ENCODE measurements around the gene APBB1IP. TPM values are rescaled to one million over a fixed set of nuclear protein-coding genes. Genes with fewer than 3 reads are reported as not detected.
"Not testable (repeated sequence)": the region's sequence is repeated elsewhere in the genome, so short reads cannot be mapped to it uniquely, and the experiment has no call there.

The APBB1IP gene
- total RNA-seq, 2 donors from 2014 or later: 2.3 to 4.0 TPM

DNA sequence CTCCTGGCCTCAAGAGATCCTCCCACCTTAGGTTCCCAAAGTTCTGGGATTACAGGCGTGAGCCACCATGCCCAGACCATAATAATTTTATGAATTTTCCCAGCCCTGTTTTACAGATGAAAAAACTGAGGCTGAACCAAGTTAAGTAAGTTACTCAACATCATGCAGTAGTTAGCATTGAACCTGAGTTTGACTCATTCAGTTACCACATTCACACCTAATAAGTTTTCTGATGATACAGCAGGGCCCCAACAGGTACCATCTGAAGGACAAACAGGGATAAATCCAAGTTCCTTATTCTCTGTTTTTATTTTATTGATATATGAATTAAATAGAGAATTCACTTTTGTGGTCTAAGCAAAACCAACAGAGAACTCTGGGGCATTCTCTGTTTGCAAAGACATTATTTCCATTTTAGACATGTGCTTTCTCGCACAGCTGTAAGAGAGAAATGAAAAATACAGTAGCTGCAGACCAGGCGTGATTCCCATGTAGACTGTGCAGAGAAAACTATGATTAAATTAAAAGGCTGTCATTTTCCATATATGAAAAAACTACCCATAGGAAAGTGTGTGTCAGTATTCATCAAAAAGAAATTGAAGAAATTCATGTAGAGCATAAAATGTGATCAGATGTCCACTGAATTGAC is 26.6 kb downstream of the APBB1IP start:
- WGBS, 2 donors: 60 to 61% methylated on average over 3 of the region's 3 CpGs
- H3K36me3 ChIP-seq (replicated peaks in 1 of 2; ENCODE audit: insufficient read depth in 1 of 2, low read depth in 2 of 2): no peaks in the 10 kb centered on the region
- ATAC-seq (no peak), DNase-seq (no peak)
- peaks cover 7% of the 10 kb centered on the region for H3K4me1 ChIP-seq
- no peaks in the 10 kb centered on the region for H3K9me3 ChIP-seq
- no peak for TF ChIP-seq POLR2A (IDR thresholded peaks at IDR 0.05)
- TF ChIP-seq, protein P1, sequence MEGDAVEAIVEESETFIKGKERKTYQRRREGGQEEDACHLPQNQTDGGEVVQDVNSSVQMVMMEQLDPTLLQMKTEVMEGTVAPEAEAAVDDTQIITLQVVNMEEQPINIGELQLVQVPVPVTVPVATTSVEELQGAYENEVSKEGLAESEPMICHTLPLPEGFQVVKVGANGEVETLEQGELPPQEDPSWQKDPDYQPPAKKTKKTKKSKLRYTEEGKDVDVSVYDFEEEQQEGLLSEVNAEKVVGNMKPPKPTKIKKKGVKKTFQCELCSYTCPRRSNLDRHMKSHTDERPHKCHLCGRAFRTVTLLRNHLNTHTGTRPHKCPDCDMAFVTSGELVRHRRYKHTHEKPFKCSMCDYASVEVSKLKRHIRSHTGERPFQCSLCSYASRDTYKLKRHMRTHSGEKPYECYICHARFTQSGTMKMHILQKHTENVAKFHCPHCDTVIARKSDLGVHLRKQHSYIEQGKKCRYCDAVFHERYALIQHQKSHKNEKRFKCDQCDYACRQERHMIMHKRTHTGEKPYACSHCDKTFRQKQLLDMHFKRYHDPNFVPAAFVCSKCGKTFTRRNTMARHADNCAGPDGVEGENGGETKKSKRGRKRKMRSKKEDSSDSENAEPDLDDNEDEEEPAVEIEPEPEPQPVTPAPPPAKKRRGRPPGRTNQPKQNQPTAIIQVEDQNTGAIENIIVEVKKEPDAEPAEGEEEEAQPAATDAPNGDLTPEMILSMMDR (IDR thresholded peaks at IDR 0.05): no peak
- no peaks in the 10 kb centered on the region for H3K27me3 ChIP-seq
- H3K27ac ChIP-seq: no peak overlapping the region
- intact Hi-C loops (cut with DNase I): no loop called here
- H3K4me3 ChIP-seq: no peak overlapping the region

DNA sequence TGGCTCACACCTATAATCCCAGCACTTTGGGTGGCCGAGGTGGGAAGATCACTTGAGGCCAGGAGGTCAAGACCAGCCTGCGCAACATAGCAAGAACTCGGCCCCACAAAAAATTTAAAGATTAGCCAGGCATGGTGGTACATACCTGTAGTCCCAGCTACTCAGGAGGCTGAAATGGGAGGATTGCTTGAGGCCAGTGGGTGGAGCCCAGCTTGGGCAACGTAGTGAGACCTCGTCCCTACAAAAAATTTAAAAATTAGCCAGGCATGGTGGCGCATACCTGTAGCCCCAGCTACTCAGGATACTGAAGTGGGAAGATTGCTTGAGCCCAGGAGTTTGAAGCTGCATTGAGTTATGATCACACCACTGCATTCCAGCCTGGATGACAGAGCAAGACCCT is 28.4 kb downstream of the APBB1IP start:
- 72 to 84% methylated on average over 6 of the region's 6 CpGs for WGBS, 2 donors
- ATAC-seq; H3K27ac ChIP-seq; H3K4me1 ChIP-seq; H3K27me3 ChIP-seq; H3K36me3 ChIP-seq (replicated peaks in 1 of 2; ENCODE audit: insufficient read depth in 1 of 2, low read depth in 2 of 2); H3K9me3 ChIP-seq; H3K4me3 ChIP-seq; intact Hi-C loops (cut with DNase I); DNase-seq: not testable (repeated sequence)

DNA sequence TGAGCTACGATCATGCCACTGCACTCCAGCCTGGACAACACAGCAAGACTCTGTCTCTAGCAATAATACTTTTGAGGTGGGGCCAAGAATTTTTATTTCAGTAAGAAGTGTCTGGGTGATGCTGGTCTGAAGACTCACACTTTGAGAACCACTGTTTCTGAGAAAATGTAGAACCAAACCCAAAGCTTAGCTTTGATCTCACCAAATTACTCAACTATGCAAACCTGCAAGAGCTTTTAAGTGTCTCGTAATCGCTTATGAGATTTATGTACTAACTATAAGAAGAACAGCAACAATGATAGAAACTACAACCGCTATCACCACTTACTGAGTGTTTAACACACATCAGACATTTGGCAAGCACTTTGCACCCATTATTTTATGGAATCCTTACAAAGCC is 29.5 kb downstream of the APBB1IP start:
- H3K4me1 ChIP-seq: peaks cover 7% of the 10 kb centered on the region
- H3K36me3 ChIP-seq (replicated peaks in 1 of 2; ENCODE audit: insufficient read depth in 1 of 2, low read depth in 2 of 2): no peaks in the 10 kb centered on the region
- TF ChIP-seq, protein P1 (IDR thresholded peaks at IDR 0.05): no peak
- TF ChIP-seq POLR2A (IDR thresholded peaks at IDR 0.05): no peak
- DNase-seq (no peak), ATAC-seq (no peak)
- no peaks in the 10 kb centered on the region for H3K27me3 ChIP-seq
- intact Hi-C loops (cut with DNase I): no loop called here
- no peak overlapping the region for H3K4me3 ChIP-seq
- H3K27ac ChIP-seq: peak overlapping the region in 2 of 4 donors; percentile 60 to 69
- WGBS, 2 donors: 73 to 82% methylated on average over 4 of the region's 4 CpGs
- no peaks in the 10 kb centered on the region for H3K9me3 ChIP-seq

DNA sequence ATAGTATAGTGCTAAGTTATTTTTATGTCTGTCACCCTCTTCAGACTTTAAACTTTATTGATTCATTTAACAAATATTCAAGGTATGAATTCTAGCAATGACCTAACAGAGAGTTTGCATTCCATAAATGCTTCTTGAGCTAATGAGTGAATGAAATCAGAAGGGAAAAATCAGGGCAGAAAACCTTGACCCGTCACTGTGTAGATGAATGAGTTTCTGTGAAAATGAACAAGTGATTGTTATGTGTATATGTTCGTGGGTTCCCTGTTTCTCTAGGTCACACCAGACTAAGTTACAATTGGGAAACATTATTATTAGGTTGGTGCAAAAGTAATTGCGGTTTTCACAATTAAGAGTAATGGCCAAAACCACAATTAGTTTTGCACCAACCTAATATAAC is 30.1 kb downstream of the APBB1IP start:
- Histone ChIP-seq H3K4me3 (no peak overlapping the region), H3K9me3 (no peaks in the 10 kb centered on the region), H3K36me3 (replicated peaks in 1 of 2; ENCODE audit: insufficient read depth in 1 of 2, low read depth in 2 of 2) (no peaks in the 10 kb centered on the region), H3K27me3 (no peaks in the 10 kb centered on the region), H3K4me1 (peaks cover 7% of the 10 kb centered on the region), H3K27ac (peak overlapping the region; percentile 34 to 69 (median 50))
- intact Hi-C loops (cut with DNase I): no loop called here
- ATAC-seq (peak; percentile 90), DNase-seq (no peak)
- TF ChIP-seq, protein P1 (IDR thresholded peaks at IDR 0.05): no peak
- no peak for TF ChIP-seq POLR2A (IDR thresholded peaks at IDR 0.05)
- WGBS, 2 donors: 8 to 16% methylated on average over 3 of the region's 3 CpGs

DNA sequence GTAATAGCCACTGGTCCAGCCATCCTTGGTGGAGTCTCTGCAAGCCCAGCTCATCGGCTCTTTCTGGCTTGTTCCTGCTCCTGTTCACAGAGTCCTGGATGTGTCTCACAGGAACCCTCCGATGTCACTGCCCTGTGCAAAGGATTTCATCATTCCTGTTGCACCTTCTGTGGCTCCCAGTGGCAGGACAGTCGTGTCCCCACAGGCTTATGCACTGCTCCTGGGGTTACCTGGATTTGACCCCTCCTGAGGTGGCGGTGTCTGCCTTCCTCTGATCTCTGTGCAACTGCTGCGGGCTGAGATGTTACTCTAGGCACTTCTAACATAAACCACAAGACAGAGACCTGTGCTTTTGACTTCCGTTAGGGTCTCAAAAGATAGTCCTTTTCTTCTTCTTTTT is 30.6 kb downstream of the APBB1IP start:
- Histone ChIP-seq H3K27ac (peak overlapping the region; percentile 34 to 69 (median 50)), H3K9me3 (no peaks in the 10 kb centered on the region), H3K4me1 (peaks cover 7% of the 10 kb centered on the region), H3K27me3 (no peaks in the 10 kb centered on the region), H3K4me3 (no peak overlapping the region), H3K36me3 (replicated peaks in 1 of 2; ENCODE audit: insufficient read depth in 1 of 2, low read depth in 2 of 2) (no peaks in the 10 kb centered on the region)
- DNase-seq (peak in 1 of 4 donors; percentile 11), ATAC-seq (peak; percentile 47)
- TF ChIP-seq POLR2A (IDR thresholded peaks at IDR 0.05): no peak
- TF ChIP-seq, protein P1 (IDR thresholded peaks at IDR 0.05): no peak
- intact Hi-C loops (cut with DNase I): no loop called here
- 43 to 49% methylated on average over 6 of the region's 6 CpGs for WGBS, 2 donors
